ENCODE results near the gene SLC22A4.

- TF ChIP-seq CTCF (IDR thresholded peaks at IDR 0.05; ENCODE audit: poor library complexity) (no peak), EZH2 (IDR thresholded peaks at IDR 0.05; ENCODE audit: borderline replicate concordance) (no peak)
Measured at GRCh38 chr5:132372542-132372941, 78.3 kb downstream of the SLC22A4 start.

All from hepatocyte (in vitro differentiated cells).